ENCODE results near the gene RLBP1. TPM values are rescaled to one million over a fixed set of nuclear protein-coding genes. Genes with fewer than 3 reads are reported as not detected.

RLBP1 gene
- total RNA-seq, 1 donor from 2014 or later: not detected

GRCh38 chr15:89226359-89227221, 5.2 kb upstream of the RLBP1 start:
- no peak for TF ChIP-seq CTCF (IDR thresholded peaks at IDR 0.05; ENCODE audit: unreplicated experiment)
- DNase-seq (ENCODE audit: low spot score, unreplicated experiment): no peak
- H3K27me3 Mint-ChIP-seq: peaks cover 16% of the 10 kb centered on the region
- no peaks in the 10 kb centered on the region for H3K9me3 Mint-ChIP-seq (ENCODE audit: low read depth)
- no peak overlapping the region for H3K4me3 Mint-ChIP-seq (ENCODE audit: low read depth)
- H3K4me1 Mint-ChIP-seq (ENCODE audit: low read depth): no peaks in the 10 kb centered on the region
- no peak overlapping the region for H3K27ac Mint-ChIP-seq
- no peaks in the 10 kb centered on the region for H3K36me3 Mint-ChIP-seq (ENCODE audit: insufficient read depth)

GRCh38 chr15:89225588-89225987, 4.2 kb upstream of the RLBP1 start:
- H3K9me3 Mint-ChIP-seq (ENCODE audit: low read depth): no peaks in the 10 kb centered on the region
- no peak for DNase-seq (ENCODE audit: low spot score, unreplicated experiment)
- H3K27ac Mint-ChIP-seq: no peak overlapping the region
- H3K4me1 Mint-ChIP-seq (ENCODE audit: low read depth): no peaks in the 10 kb centered on the region
- no peak for TF ChIP-seq CTCF (IDR thresholded peaks at IDR 0.05; ENCODE audit: unreplicated experiment)
- peaks cover 15% of the 10 kb centered on the region for H3K27me3 Mint-ChIP-seq
- H3K4me3 Mint-ChIP-seq (ENCODE audit: low read depth): no peak overlapping the region
- H3K36me3 Mint-ChIP-seq (ENCODE audit: insufficient read depth): no peaks in the 10 kb centered on the region

- peaks cover 10% of the 10 kb centered on the region for H3K27me3 Mint-ChIP-seq
- no peak overlapping the region for H3K4me3 Mint-ChIP-seq (ENCODE audit: low read depth)
- no peaks in the 10 kb centered on the region for H3K4me1 Mint-ChIP-seq (ENCODE audit: low read depth)
- TF ChIP-seq CTCF (IDR thresholded peaks at IDR 0.05; ENCODE audit: unreplicated experiment): no peak
- no peaks in the 10 kb centered on the region for H3K9me3 Mint-ChIP-seq (ENCODE audit: low read depth)
- no peaks in the 10 kb centered on the region for H3K36me3 Mint-ChIP-seq (ENCODE audit: insufficient read depth)
- no peak for DNase-seq (ENCODE audit: low spot score, unreplicated experiment)
- H3K27ac Mint-ChIP-seq: no peak overlapping the region
These were observed 2.8 kb downstream of the RLBP1 start for GRCh38 chr15:89218531-89218930.

GRCh38 chr15:89217686-89218376, 3.5 kb downstream of the RLBP1 start:
- peaks cover 10% of the 10 kb centered on the region for H3K27me3 Mint-ChIP-seq
- no peak overlapping the region for H3K4me3 Mint-ChIP-seq (ENCODE audit: low read depth)
- DNase-seq (ENCODE audit: low spot score, unreplicated experiment): no peak
- H3K9me3 Mint-ChIP-seq (ENCODE audit: low read depth): no peaks in the 10 kb centered on the region
- H3K27ac Mint-ChIP-seq: no peak overlapping the region
- no peaks in the 10 kb centered on the region for H3K4me1 Mint-ChIP-seq (ENCODE audit: low read depth)
- TF ChIP-seq CTCF (IDR thresholded peaks at IDR 0.05; ENCODE audit: unreplicated experiment): no peak
- H3K36me3 Mint-ChIP-seq (ENCODE audit: insufficient read depth): no peaks in the 10 kb centered on the region

- no peaks in the 10 kb centered on the region for H3K4me1 Mint-ChIP-seq (ENCODE audit: low read depth)
These were observed 4.3 kb downstream of the RLBP1 start for GRCh38 chr15:89217031-89217430.

More at GRCh38 chr15:89217031-89217430, 4.3 kb downstream of the RLBP1 start:
- DNase-seq (ENCODE audit: low spot score, unreplicated experiment): no peak
- Mint-ChIP-seq H3K27me3 (peaks cover 7% of the 10 kb centered on the region), H3K9me3 (ENCODE audit: low read depth) (no peaks in the 10 kb centered on the region), H3K36me3 (ENCODE audit: insufficient read depth) (no peaks in the 10 kb centered on the region), H3K27ac (no peak overlapping the region), H3K4me3 (ENCODE audit: low read depth) (no peak overlapping the region)
- TF ChIP-seq CTCF (IDR thresholded peaks at IDR 0.05; ENCODE audit: unreplicated experiment): no peak

Measured in progenitor cell of endocrine pancreas (in vitro differentiated cells).